Endothelial cell of umbilical vein (primary cell): ENCODE measurements around the gene MR1. TPM values are rescaled to one million over a fixed set of nuclear protein-coding genes. Genes with fewer than 3 reads are reported as not detected.

Source experiments
- BruUV-seq: library from RNA; stranded (reverse); fragments of 400-500 nt; replicated peaks from 2 replicates; lab custom pipeline; 2021; lab: Mats Ljungman, UMichigan
- CTCF ChIA-PET: fragments of 300-600, 350-600 bp; sonication (Branson Sonifier 250); formaldehyde crosslinking; loops from one replicate; lab custom pipeline; 2021; ENCODE audit warnings: antibody characterized with exemption, inconsistent platforms; lab: Charles Lee
- POLR2A ChIA-PET: fragments of 300-600, 350-600 bp; sonication (Branson Sonifier 250); formaldehyde crosslinking; loops from one replicate; lab custom pipeline; 2021; ENCODE audit warnings: antibody characterized with exemption, inconsistent platforms; lab: Charles Lee
- DNase-seq: peaks from one replicate; pipeline ENCODE4 v3.0.0-alpha.2; 2011; ENCODE audit warnings: low read depth, low spot score
- FAIRE-seq: peaks from 2 replicates; lab custom pipeline; 2011; peaks lifted over from hg19 to GRCh38; lab: Jason Lieb, UNC
- H2AFZ ChIP-seq: 2 replicates; pipeline ENCODE4 v1.6.0; 2012; ENCODE audit warnings: low read depth, low read length, control low read depth, inconsistent platforms
- H3K27ac ChIP-seq: 2 replicates; pipeline ENCODE4 v1.5.1; 2011; ENCODE audit warnings: low read depth, mild to moderate bottlenecking, control low read depth, low read length, moderate library complexity; ENCODE audit not compliant: insufficient read depth
- H3K27me3 ChIP-seq, 2 experiments: 2 replicates each; pipeline versions ENCODE4 v1.6.0 to v1.6.1; 2011; ENCODE audit warnings: low read length in 2 of 2, mixed read lengths in 1 of 2; ENCODE audit not compliant: control insufficient read depth in 2 of 2, insufficient read depth in 2 of 2
- H3K36me3 ChIP-seq, 2 experiments: 2 replicates in 1 of 2; 3 replicates in 1 of 2; pipeline ENCODE4 v1.5.1; 2011; ENCODE audit warnings: low read length in 2 of 2, mild to moderate bottlenecking in 1 of 2, moderate library complexity in 1 of 2; ENCODE audit not compliant: control insufficient read depth in 2 of 2, insufficient read depth in 2 of 2; ENCODE audit errors: extremely low read depth in 1 of 2
- H3K4me1 ChIP-seq: 3 replicates; pipeline ENCODE4 v1.5.1; 2011; ENCODE audit warnings: mild to moderate bottlenecking, low read length; ENCODE audit not compliant: control insufficient read depth, insufficient read depth; ENCODE audit errors: extremely low read depth
- H3K4me2 ChIP-seq: 2 replicates; pipeline ENCODE4 v1.6.1; 2011; ENCODE audit warnings: low read length, control low read depth, mixed read lengths; ENCODE audit not compliant: insufficient read depth
- H3K4me3 ChIP-seq, 3 experiments: fragments of 200-600 bp in 1 of 3; sonication (generic), shearing (Covaris generic) in 1 of 3; replicated peaks in 1 of 3; 2 replicates each; pipeline ENCODE4 v1.5.1; 2011 to 2016; ENCODE audit warnings: control low read depth in 3 of 3, low read length in 3 of 3, mild to moderate bottlenecking in 2 of 3, inconsistent platforms in 1 of 3, low read depth in 1 of 3, moderate library complexity in 1 of 3; ENCODE audit not compliant: insufficient read depth in 1 of 3
- H3K79me2 ChIP-seq: 2 replicates; pipeline ENCODE4 v1.6.0; 2012; ENCODE audit warnings: low read length, inconsistent platforms; ENCODE audit not compliant: control insufficient read depth, insufficient read depth
- H3K9ac ChIP-seq: replicated peaks from 2 replicates; pipeline ENCODE3; 2011; ENCODE audit warnings: low read length, control low read depth; ENCODE audit not compliant: insufficient read depth; ENCODE audit errors: extremely low read depth
- H3K9me1 ChIP-seq: replicated peaks from 3 replicates; pipeline ENCODE4 v1.6.0; 2011; ENCODE audit warnings: mild to moderate bottlenecking, low read length; ENCODE audit not compliant: control insufficient read depth, insufficient read depth; ENCODE audit errors: extremely low read depth
- H3K9me3 ChIP-seq: replicated peaks from 2 replicates; pipeline ENCODE4 v1.5.1; 2012; ENCODE audit warnings: low read length, inconsistent platforms; ENCODE audit not compliant: control insufficient read depth, insufficient read depth
- H4K20me1 ChIP-seq: replicated peaks from 2 replicates; pipeline ENCODE3; 2011; ENCODE audit warnings: mild to moderate bottlenecking, low read length; ENCODE audit not compliant: control insufficient read depth, insufficient read depth; ENCODE audit errors: extremely low read depth
- EZH2 ChIP-seq: IDR thresholded peaks from 2 replicates; pipeline ENCODE4 v1.6.1; 2012; ENCODE audit warnings: borderline replicate concordance, low read depth, mild to moderate bottlenecking, moderate library complexity, low read length, inconsistent platforms; ENCODE audit not compliant: severe bottlenecking
- FOS ChIP-seq: IDR thresholded peaks from 2 replicates; pipeline ENCODE4 v1.6.1; 2011; ENCODE audit warnings: mild to moderate bottlenecking, low read length, moderate library complexity, borderline replicate concordance; ENCODE audit not compliant: insufficient read depth
- GATA2 ChIP-seq: IDR thresholded peaks from 2 replicates; pipeline ENCODE4 v1.7.0; 2011; ENCODE audit warnings: low read depth, mild to moderate bottlenecking, moderate library complexity, mixed read lengths, low read length; ENCODE audit not compliant: insufficient read length, insufficient read depth
- JUN ChIP-seq: IDR thresholded peaks from 2 replicates; pipeline ENCODE4 v1.6.1; 2011; ENCODE audit warnings: borderline replicate concordance, low read depth; ENCODE audit not compliant: insufficient read length, insufficient read depth
- MAX ChIP-seq: IDR thresholded peaks from 2 replicates; pipeline ENCODE4 v1.6.1; 2011; ENCODE audit not compliant: insufficient read depth, insufficient read length
- MYC ChIP-seq: IDR thresholded peaks from one replicate; pipeline ENCODE4 v1.6.1; 2011; ENCODE audit warnings: mild to moderate bottlenecking, low read depth, low read length
- POLR2A ChIP-seq: IDR thresholded peaks from 2 replicates; pipeline ENCODE4 v1.6.1; 2012; ENCODE audit warnings: low read depth, mild to moderate bottlenecking, control low read depth, low read length
- POLR2AphosphoS5 ChIP-seq: IDR thresholded peaks from 2 replicates; pipeline ENCODE4 v1.6.1; 2012; ENCODE audit warnings: low read depth, mild to moderate bottlenecking, control low read depth, low read length, moderate library complexity; ENCODE audit not compliant: insufficient read depth
- dilution Hi-C: fragments of 300-500 bp; cut with MboI; formaldehyde crosslinking; loops from one replicate; pipeline ENCODE4 v1.15.0; 2019; ENCODE audit warnings: low sequenced_read_pairs; ENCODE audit not compliant: extremely low pct_ligation_motif_present
- intact Hi-C: fragments of 100-400 bp; cut with micrococcal nuclease; formaldehyde crosslinking; loops from one replicate; pipeline ENCODE4 v1.10.0; 2022
- polyA plus RNA-seq, 4 experiments: library from polyadenylated mRNA; depleted of rRNA in 3 of 4; stranded (reverse) in 3 of 4; unstranded in 1 of 4; fragments of >200 nt; gene quantifications; 2 replicates each; pipeline versions ENCODE4 v1.2.1 to v1.2.3, GENCODE V29; 2011 to 2012; ENCODE audit warnings: missing spikeins in 1 of 4
- total RNA-seq: library from RNA; stranded (reverse); gene quantifications from 2 replicates; pipeline ENCODE4 v1.2.3, GENCODE V29; 2021
- TF ChIP-seq, protein P1 (sequence below), 2 donors: IDR thresholded peaks; 1 replicate in 1 of 2; 2 replicates in 1 of 2; pipeline ENCODE4 v1.5.1; 2011; ENCODE audit warnings: low read length in 2 of 2, mild to moderate bottlenecking in 2 of 2, moderate library complexity in 2 of 2, control low read depth in 1 of 2, inconsistent platforms in 1 of 2, low read depth in 1 of 2; ENCODE audit not compliant: insufficient read depth in 1 of 2; ENCODE audit errors: extremely low read depth in 1 of 2

The MR1 gene
- total and polyA plus RNA-seq, 2 donors (not counting 3 experiments of a cell fraction or from before 2014, with no cell fraction given), result 1.3 to 2.5 TPM

DNA sequence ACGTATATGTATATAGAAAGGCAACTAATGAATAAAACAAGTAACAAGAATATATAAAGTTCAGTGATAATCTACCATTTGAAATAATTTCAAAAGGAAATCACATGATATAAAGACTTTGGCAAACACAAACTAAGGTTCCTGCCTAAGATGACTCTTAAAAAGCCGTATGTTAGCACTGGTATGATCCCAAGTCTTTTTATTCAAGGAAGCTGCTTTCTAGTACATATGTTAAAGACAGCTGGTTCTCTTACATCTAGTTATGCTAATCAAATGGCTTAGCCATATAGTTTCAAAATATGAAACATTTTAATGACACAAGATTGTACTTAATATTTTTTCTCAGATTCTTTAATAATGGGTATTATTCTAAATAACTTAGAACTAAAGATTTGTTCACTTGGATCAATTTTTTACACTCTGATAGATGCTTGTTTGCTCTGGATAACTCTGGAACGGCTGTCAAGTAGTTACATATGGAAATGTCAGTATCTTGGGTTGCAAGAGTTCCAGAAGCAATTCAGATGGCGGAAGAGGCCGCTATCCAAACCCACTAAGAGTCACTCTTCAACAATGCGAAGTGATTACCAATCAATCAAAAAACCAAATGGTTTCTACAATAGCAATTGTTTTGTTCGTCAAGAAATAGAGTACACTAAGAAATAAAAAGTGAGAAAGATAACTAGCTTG, 32.5 kb upstream of the MR1 start:
- dilution Hi-C loops, result no loop called here
- Histone ChIP-seq H3K36me3 (peaks cover 14 to 17% of the 10 kb centered on the region in 2 experiments), H3K9me3 (no peaks in the 10 kb centered on the region), H3K27me3 (no peaks in the 10 kb centered on the region), H3K27ac (no peak overlapping the region), H3K4me3 (no peak overlapping the region), H3K9me1 (no peaks in the 10 kb centered on the region), H3K4me1 (no peaks in the 10 kb centered on the region), H2AFZ (no peak overlapping the region), H3K9ac (no peak overlapping the region), H3K4me2 (no peak overlapping the region), H3K79me2 (peaks cover 6% of the 10 kb centered on the region), H4K20me1 (no peaks in the 10 kb centered on the region)
- DNase-seq (no peak), FAIRE-seq (no peak)
- TF ChIP-seq JUN (no peak), POLR2A (no peak), GATA2 (no peak), MAX (no peak), EZH2 (no peak), MYC (no peak), POLR2AphosphoS5 (no peak), FOS (no peak)
- TF ChIP-seq, protein P1, sequence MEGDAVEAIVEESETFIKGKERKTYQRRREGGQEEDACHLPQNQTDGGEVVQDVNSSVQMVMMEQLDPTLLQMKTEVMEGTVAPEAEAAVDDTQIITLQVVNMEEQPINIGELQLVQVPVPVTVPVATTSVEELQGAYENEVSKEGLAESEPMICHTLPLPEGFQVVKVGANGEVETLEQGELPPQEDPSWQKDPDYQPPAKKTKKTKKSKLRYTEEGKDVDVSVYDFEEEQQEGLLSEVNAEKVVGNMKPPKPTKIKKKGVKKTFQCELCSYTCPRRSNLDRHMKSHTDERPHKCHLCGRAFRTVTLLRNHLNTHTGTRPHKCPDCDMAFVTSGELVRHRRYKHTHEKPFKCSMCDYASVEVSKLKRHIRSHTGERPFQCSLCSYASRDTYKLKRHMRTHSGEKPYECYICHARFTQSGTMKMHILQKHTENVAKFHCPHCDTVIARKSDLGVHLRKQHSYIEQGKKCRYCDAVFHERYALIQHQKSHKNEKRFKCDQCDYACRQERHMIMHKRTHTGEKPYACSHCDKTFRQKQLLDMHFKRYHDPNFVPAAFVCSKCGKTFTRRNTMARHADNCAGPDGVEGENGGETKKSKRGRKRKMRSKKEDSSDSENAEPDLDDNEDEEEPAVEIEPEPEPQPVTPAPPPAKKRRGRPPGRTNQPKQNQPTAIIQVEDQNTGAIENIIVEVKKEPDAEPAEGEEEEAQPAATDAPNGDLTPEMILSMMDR (IDR thresholded peaks at IDR 0.05; ENCODE audit: extremely low read depth in 1 of 2, insufficient read depth in 1 of 2, low read depth in 1 of 2, low read length in 2 of 2), result no peak
- no TSS peak for BruUV-seq
- CTCF ChIA-PET, result interaction anchor here (1.5 kb wide), 1 partner anchor 120 kb away, joined by 4 read pairs; no protein-coding TSS in a partner anchor
- intact Hi-C loops, result no loop called here
- POLR2A ChIA-PET, result no interaction called here
